K562 (cell line): ENCODE measurements around the gene RUFY2. TPM values are rescaled to one million over a fixed set of nuclear protein-coding genes. Genes with fewer than 3 reads are reported as not detected.

Source experiments
- HEY1 ChIP-seq: fragments of 250-450 bp; sonication (Bioruptor Pico); IDR thresholded peaks from 2 replicates; pipeline ENCODE4 v1.5.0; 2020; ENCODE audit warnings: mild to moderate bottlenecking, moderate library complexity, borderline replicate concordance
- KAT7 ChIP-seq: sonication (generic); formaldehyde crosslinking; IDR thresholded peaks from 2 replicates; pipeline ENCODE4 v1.8.0; 2022; ENCODE audit warnings: missing genetic modification reagents, mild to moderate bottlenecking, borderline replicate concordance
- L3MBTL2 ChIP-seq: fragments of 450-650 bp; IDR thresholded peaks from 2 replicates; pipeline ENCODE4 v1.6.1; 2016; ENCODE audit warnings: mild to moderate bottlenecking, moderate library complexity
- MAFK ChIP-seq: IDR thresholded peaks from 2 replicates; pipeline ENCODE4 v1.6.1; 2011; ENCODE audit warnings: low read length, improper control_type of control experiment
- MBD2 ChIP-seq: sonication (generic); IDR thresholded peaks from 2 replicates; pipeline ENCODE4 v1.6.1; 2016; ENCODE audit warnings: low read depth, borderline replicate concordance
- MTA2 ChIP-seq: fragments of 450-650 bp; IDR thresholded peaks from 2 replicates; pipeline ENCODE4 v1.6.1; 2016; ENCODE audit warnings: low read depth
- PHF21A ChIP-seq: fragments of 450-650 bp; IDR thresholded peaks from 2 replicates; pipeline ENCODE4 v1.6.1; 2017; ENCODE audit warnings: low read depth, borderline replicate concordance
- PML ChIP-seq: IDR thresholded peaks from 2 replicates; pipeline ENCODE4 v1.6.1; 2012; ENCODE audit warnings: low read length, inconsistent platforms
- SETDB1 ChIP-seq: IDR thresholded peaks from one replicate; pipeline ENCODE4 v1.6.1; 2012; ENCODE audit warnings: low read length, control low read depth, inconsistent platforms
- SMAD1 ChIP-seq: fragments of 150-350 bp; IDR thresholded peaks from 2 replicates; pipeline ENCODE4 v1.6.1; 2014; ENCODE audit warnings: low read length, low read depth; ENCODE audit not compliant: partially characterized antibody
- ZBTB1 ChIP-seq: sonication (generic); formaldehyde crosslinking; IDR thresholded peaks from 2 replicates; pipeline ENCODE4 v1.8.1; 2023; ENCODE audit warnings: missing genetic modification reagents, low read depth, mild to moderate bottlenecking, borderline replicate concordance
- ZBTB17 ChIP-seq: fragments of 450-650 bp; formaldehyde crosslinking; IDR thresholded peaks from 2 replicates; pipeline ENCODE4 v1.4.0; 2020; ENCODE audit warnings: mild to moderate bottlenecking
- ZNF212 ChIP-seq: fragments of 450-650 bp; formaldehyde crosslinking; IDR thresholded peaks from 2 replicates; pipeline ENCODE4 v1.4.0; 2020; ENCODE audit warnings: mild to moderate bottlenecking
- ZNF280A ChIP-seq: fragments of 450-650 bp; IDR thresholded peaks from 2 replicates; pipeline ENCODE4 v1.6.1; 2018; ENCODE audit warnings: mild to moderate bottlenecking, low read depth; ENCODE audit not compliant: partially characterized antibody
- ZNF586 ChIP-seq: fragments of 450-650 bp; formaldehyde crosslinking; conservative IDR thresholded peaks from 2 replicates; pipeline ENCODE4 v1.4.0; 2020; ENCODE audit warnings: mild to moderate bottlenecking, moderate library complexity
- ZNF76 ChIP-seq: fragments of 250-450 bp; sonication (Bioruptor Pico); IDR thresholded peaks from 2 replicates; pipeline ENCODE4 v1.4.0; 2020; ENCODE audit warnings: mild to moderate bottlenecking, moderate library complexity, borderline replicate concordance
- polyA plus RNA-seq, 8 experiments: library from polyadenylated mRNA; depleted of rRNA in 4 of 8; stranded (reverse) in 5 of 8; unstranded in 3 of 8; fragments of >200 nt; fragmentation: Nextera tagmentation in 2 of 8; fragmentation: Illumina TruSeq in 1 of 8; extraction: Ambion mirVana in 2 of 8; extraction: Trizol in 1 of 8; gene quantifications; 2 replicates each; pipeline versions ENCODE4 v1.2.1 to v1.2.3, GENCODE V29; 2011 to 2014; ENCODE audit warnings: inconsistent platforms in 1 of 8, missing spikeins in 1 of 8
- total RNA-seq, 7 experiments: library from RNA; depleted of rRNA in 6 of 7; stranded (reverse); fragments of >200 nt in 6 of 7; fragmentation: Illumina TruSeq in 2 of 7; extraction: Trizol in 2 of 7; gene quantifications; 2 replicates each; pipeline versions ENCODE4 v1.2.1 to v1.2.3, GENCODE V29; 2011 to 2021; ENCODE audit warnings: low replicate concordance in 1 of 7
- TF ChIP-seq, protein P1 (sequence below): fragments of 250-450 bp; sonication (Bioruptor Pico); IDR thresholded peaks from 2 replicates; pipeline ENCODE4 v1.4.0; 2020
- TF ChIP-seq, protein P2 (sequence below): sonication (generic); formaldehyde crosslinking; IDR thresholded peaks from 2 replicates; pipeline ENCODE4 v1.8.0; 2022; ENCODE audit warnings: mild to moderate bottlenecking, missing genetic modification reagents
- TF ChIP-seq, protein P3 (sequence below): fragments of 250-450 bp; sonication (Bioruptor Pico); IDR thresholded peaks from 2 replicates; pipeline ENCODE4 v1.5.1; 2021; ENCODE audit warnings: mild to moderate bottlenecking

RUFY2 gene
- total and polyA plus RNA-seq, 9 of the 15 experiments (the other 6 are each of a cell fraction or from before 2014, with no cell fraction given) = 3.7 to 20.1 (median 12.6) TPM

DNA sequence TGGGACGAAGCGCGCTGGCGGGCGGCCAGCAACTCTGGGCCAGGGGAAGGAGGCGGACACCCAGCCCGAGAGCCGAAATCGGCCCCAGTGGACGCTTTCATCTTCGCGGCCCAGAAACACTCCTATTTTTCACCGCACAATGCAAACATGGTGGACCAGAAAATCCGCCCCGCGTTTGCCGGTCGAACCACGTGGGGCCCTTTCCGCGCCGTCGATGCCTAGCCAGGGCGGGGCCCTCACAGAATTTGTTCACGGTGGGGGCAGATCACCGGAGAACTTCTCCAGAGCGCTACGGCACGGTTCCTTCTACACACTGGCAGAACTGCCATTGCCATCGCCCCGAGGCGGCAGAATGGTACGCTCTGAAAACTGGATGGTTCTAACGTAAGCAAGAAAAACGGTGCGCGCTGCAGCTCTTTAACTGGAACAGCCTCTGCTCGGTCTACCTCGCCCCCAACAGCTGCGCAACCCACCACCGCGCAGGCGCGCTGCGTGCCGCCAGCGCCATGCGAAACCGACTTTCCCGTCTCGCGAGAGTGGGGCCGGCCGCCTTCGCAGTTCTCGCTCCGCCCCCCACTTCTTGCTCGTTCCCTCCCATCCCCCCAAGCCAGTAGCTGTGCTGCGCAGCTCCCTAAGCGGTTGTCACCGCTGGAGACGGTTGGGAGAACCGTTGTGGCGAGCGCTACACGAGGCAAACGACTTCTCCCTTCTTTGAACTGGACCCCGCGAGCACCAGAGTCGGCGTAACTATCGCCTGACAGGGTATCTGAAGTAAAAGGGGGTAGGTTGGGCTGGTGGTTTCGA is 75.4 kb downstream of the RUFY2 start, which contains the start of gene HNRNPH3 (continued):
- TF ChIP-seq, protein P1, sequence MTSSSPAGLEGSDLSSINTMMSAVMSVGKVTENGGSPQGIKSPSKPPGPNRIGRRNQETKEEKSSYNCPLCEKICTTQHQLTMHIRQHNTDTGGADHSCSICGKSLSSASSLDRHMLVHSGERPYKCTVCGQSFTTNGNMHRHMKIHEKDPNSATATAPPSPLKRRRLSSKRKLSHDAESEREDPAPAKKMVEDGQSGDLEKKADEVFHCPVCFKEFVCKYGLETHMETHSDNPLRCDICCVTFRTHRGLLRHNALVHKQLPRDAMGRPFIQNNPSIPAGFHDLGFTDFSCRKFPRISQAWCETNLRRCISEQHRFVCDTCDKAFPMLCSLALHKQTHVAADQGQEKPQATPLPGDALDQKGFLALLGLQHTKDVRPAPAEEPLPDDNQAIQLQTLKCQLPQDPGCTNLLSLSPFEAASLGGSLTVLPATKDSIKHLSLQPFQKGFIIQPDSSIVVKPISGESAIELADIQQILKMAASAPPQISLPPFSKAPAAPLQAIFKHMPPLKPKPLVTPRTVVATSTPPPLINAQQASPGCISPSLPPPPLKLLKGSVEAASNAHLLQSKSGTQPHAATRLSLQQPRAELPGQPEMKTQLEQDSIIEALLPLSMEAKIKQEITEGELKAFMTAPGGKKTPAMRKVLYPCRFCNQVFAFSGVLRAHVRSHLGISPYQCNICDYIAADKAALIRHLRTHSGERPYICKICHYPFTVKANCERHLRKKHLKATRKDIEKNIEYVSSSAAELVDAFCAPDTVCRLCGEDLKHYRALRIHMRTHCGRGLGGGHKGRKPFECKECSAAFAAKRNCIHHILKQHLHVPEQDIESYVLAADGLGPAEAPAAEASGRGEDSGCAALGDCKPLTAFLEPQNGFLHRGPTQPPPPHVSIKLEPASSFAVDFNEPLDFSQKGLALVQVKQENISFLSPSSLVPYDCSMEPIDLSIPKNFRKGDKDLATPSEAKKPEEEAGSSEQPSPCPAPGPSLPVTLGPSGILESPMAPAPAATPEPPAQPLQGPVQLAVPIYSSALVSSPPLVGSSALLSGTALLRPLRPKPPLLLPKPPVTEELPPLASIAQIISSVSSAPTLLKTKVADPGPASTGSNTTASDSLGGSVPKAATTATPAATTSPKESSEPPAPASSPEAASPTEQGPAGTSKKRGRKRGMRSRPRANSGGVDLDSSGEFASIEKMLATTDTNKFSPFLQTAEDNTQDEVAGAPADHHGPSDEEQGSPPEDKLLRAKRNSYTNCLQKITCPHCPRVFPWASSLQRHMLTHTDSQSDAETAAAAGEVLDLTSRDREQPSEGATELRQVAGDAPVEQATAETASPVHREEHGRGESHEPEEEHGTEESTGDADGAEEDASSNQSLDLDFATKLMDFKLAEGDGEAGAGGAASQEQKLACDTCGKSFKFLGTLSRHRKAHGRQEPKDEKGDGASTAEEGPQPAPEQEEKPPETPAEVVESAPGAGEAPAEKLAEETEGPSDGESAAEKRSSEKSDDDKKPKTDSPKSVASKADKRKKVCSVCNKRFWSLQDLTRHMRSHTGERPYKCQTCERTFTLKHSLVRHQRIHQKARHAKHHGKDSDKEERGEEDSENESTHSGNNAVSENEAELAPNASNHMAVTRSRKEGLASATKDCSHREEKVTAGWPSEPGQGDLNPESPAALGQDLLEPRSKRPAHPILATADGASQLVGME (CRISPR knock-in tag) = peak; percentile 83
- peak; percentile 4; the same call in 1 of the 2 replicates for TF ChIP-seq MTA2
- TF ChIP-seq MBD2 = peak; percentile 93
- 0 out of 2 replicates have a peak, but pooled peaks have one; percentile 48 for TF ChIP-seq HEY1 (CRISPR knock-in tag)
- peak; percentile 55; the same call in 1 of the 2 replicates for TF ChIP-seq PHF21A
- TF ChIP-seq, protein P2, sequence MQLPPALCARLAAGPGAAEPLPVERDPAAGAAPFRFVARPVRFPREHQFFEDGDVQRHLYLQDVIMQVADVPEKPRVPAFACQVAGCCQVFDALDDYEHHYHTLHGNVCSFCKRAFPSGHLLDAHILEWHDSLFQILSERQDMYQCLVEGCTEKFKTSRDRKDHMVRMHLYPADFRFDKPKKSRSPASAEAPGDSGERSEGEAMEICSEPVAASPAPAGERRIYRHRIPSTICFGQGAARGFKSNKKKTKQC (CRISPR knock-in tag) = peak; percentile 93
- TF ChIP-seq SMAD1 = peak; percentile 97
- peak; percentile 81 for TF ChIP-seq ZNF212 (CRISPR knock-in tag)
- TF ChIP-seq ZNF76 (CRISPR knock-in tag) = peak; percentile 81
- TF ChIP-seq ZBTB17 = 0 out of 2 replicates have a peak, but pooled peaks have one; percentile 53
- TF ChIP-seq PML = peak; percentile 97
- 0 out of 2 replicates have a peak, but pooled peaks have one; percentile 20 for TF ChIP-seq ZNF586
- peak; percentile 99 for TF ChIP-seq L3MBTL2
- TF ChIP-seq, protein P3, sequence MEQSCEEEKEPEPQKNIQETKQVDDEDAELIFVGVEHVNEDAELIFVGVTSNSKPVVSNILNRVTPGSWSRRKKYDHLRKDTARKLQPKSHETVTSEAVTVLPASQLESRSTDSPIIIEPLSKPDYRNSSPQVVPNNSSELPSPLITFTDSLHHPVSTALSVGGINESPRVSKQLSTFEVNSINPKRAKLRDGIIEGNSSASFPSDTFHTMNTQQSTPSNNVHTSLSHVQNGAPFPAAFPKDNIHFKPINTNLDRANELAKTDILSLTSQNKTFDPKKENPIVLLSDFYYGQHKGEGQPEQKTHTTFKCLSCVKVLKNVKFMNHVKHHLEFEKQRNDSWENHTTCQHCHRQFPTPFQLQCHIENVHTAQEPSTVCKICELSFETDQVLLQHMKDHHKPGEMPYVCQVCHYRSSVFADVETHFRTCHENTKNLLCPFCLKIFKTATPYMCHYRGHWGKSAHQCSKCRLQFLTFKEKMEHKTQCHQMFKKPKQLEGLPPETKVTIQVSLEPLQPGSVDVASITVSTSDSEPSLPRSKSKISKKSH (CRISPR knock-in tag) = no peak
- TF ChIP-seq KAT7 (CRISPR knock-in tag) = peak; percentile 20; the same call in 1 of the 2 replicates
- no peak for TF ChIP-seq ZNF280A
- no peak for TF ChIP-seq SETDB1
- peak; percentile 2; the same call in 1 of the 2 replicates for TF ChIP-seq MAFK
- TF ChIP-seq ZBTB1 (CRISPR knock-in tag) = peak; percentile 74; the same call in 1 of the 2 replicates
